AG09319 (cell line): Measurements from ENCODE around the gene LBP.
A peak's percentile ranks its signal among the peaks of the same experiment; 100 is the strongest.

ENCODE experiments used
- DNase-seq: peaks from one replicate; pipeline ENCODE4 v3.0.0-alpha.2; 2010; ENCODE audit warnings: low read depth; ENCODE audit errors: extremely low read depth
- CTCF ChIP-seq: IDR thresholded peaks from 2 replicates; pipeline ENCODE4 v1.5.1; 2011; ENCODE audit warnings: low read depth, mild to moderate bottlenecking, inconsistent platforms, low read length, moderate library complexity

The LBP gene

GRCh38 chr20:38426006-38426897 lies 80.0 kb downstream of the LBP start:
- peak; percentile 55 for DNase-seq

More at GRCh38 chr20:38426006-38426897, 80.0 kb downstream of the LBP start:
- TF ChIP-seq CTCF: no peak
